ENCODE data around the gene GABBR1.

The GABBR1 gene

DNA sequence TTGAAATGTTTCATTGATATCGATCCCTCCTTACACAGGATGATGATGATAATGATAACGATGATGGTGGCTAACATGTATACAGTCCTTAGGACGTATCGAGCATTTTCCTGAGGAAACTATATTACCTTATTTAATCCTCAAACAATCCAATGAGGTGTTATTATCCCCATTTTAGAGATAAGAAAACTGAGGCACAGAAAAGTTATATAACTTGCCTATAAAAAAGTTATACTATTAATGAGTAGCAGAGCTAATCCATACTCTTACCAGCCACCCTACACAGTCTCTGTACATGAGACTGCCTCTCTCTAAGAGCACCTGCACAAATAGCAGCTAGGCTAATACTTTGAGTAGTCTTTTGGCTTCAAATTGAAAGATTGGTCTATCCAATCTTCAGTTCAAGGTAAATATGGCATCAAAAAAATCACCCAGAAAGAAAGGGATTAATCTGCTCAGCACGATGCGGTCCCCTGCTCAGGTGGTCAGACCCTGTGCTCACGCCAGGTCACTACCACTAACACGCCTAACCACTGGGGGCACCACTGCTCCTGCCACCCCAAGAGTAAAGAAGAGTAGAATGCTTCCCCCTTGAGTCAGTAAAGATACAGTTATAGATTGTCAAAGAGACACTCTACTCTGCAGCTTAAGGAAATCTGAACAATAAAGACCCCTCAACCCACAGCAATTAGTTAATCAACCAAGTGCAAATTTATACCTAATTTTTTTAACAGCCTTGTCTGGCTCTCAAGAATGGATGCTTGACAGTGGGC is 15.0 kb downstream of the GABBR1 start:
- no peak for DNase-seq

DNA sequence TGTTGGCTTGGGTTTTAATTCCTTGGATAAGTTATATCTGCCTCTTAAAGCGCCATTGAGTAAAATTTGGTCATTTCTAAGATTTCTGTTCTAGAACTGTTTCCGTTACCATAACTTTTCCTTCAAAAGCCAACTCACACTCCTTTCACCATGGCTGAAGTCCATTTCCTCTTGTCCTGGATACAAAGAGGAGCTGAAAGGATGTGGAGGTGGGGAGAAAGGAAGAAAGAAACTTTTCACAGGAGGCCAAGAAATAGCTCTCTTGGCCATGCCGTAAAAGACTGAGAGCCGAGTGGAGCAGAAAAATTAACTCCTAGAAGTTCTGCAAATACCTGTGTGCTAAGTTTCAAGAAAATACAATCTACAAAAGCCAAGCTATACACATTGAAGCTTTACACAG is 21.6 kb downstream of the GABBR1 start:
- no peak for DNase-seq

DNA sequence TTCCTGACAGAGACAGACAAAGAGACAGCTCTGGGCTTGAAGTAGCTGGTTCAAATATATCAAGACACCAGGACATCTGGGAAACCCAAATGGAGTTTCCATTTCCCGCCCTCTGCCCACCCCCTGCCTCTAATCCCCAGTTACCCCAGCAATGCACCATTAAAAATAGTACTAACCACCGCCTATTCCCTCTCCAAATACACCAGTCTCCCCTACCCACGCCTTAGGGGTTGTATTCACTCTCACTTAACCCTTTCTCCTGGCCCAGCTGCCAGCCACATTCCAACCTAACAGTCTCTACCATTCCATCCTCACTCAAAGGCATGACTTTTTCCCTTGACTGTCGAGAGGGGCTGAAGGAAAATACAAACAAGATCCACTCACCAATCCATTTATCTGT is 22.4 kb downstream of the GABBR1 start:
- no peak for DNase-seq

DNA sequence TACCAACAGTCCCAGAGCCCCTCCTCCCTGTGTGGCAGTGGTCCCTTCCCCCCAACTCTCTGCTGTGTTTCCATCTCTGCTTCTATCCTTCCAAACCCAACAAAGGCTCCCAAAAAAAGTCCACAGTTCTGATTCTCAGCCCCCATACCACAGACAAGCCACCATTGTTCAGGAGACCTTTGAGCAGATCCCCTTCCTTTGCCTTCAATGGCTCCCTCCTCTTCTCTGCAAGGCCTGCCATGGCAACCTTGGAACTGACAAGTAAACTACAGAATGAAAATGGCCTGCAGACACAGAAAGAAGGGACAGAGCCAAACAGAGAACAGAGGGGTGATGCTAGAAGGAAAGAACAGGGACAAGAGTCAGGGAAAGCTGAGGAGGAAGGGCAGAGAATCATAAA is 24.9 kb downstream of the GABBR1 start:
- DNase-seq = no peak

DNA sequence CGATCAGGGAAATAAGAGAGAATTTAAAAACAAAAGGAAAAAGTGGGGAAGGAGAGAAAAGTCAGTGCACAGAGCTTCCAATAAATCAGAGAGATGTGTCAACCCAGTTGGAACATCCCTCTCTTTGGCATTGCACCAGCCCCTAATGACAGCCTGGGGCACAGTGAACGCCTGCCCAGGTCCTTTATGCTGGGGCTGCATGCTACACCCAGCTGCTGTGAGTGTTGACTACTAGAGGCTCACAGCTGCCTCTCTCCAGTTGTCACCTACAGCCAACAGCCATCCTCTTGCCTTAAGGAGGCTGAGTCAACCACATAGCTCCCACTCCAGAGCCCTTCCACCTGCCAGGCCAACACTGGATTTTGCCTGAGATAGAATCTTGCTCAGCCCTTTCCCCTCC is 29.1 kb downstream of the GABBR1 start:
- no peak for DNase-seq

DNA sequence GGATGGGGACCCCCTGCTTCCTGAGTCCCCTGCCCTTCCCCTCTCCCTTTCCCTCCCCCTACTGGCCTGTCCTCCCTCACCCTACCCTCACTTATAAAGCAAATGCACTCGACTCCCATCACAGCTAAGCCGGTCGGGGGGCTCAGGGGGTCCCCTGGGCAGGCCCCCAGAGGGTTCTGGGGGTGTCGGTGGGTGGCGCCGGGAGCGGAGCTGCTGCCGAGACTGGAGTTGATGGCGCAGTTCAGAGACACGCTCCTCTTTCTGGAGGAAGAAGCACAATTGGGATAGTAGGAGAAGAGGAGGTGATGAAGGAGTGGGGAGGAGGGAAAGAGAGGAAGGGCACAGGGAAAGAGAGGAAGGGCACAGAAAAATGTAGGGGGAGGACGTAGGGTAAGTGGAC is 29.5 kb downstream of the GABBR1 start:
- DNase-seq = no peak

DNA sequence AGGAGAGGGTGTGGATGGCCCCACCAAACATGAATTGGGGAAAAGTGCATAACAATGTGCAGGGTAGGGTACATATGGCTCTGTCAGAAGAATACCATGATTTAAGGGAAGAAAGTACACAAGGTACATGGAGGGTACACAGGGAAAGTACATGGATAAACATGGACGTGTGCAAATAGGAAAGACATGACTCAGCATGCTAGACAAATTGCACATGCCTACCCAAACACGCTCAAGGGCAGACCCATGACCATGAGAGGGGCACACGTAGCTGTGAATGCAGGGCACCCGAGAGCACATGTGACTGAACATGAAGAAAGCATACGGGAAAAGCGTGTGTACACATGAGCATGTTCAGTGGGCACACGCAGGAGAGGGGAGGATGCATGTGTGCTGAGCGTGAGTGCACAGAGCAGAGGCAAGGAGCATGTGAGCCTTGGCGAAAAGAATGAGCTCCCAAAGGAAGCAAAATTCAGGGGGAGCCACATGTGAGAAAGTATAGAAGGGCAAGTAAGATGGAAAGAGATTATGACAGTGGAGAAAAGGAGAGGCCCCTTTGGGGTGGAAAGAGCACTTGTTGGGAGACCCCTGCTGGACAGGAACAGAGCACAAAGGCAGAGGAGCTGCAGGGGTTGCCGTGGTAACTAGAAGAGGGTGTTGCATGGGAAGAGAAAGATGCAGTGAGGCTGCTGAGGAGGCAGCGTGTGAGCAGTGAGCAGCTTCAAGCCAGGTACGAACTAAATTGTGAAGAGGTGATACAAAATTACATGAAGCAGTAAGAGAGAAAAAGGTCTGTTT is 30.2 kb downstream of the GABBR1 start:
- peak; percentile 38 for DNase-seq

DNA sequence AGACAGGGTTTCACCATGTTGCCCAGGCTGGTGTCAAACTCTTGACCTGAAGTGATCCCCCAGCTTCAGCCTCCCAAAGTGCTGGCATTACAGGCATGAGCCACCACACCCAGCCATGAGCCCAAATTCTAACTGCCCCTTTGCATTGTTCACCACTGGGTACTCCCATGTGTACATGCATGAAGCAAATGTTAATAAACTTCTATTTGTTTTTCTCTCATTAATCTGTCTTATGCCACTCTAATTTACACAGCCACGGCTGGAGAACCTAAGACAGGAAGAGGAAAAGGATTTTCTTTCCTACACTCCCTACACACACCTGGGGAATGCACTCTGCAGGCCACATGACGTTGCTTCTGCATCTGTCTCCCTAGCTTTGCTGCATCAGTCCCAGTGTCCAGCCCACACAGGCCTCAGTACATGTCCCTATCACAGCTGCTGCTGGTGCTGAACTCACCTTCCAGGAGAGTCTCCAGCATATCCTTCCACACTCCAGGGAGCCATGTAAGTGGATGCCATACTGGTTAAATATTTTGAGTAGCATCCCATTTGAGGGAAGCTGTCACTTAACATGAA is 34.7 kb downstream of the GABBR1 start:
- no peak for DNase-seq

DNA sequence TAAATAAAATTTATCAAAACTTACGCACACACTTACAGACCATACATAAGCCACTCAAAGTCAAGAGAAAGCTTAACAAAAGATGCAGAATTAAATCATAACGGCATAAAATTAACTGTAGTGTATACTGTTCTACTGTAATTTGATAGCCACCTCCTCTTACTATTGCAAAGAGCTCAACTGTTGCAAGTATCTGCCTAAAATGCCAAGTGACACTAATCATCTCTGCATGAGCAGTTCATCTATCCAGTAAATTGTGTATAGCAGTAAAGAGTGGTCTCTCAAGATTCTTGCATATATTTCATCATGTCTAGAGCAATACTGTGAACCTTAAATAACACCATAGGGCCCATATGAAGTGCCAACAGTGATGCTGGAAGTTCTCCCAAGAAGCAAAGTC is 35.8 kb downstream of the GABBR1 start:
- DNase-seq = no peak

DNA sequence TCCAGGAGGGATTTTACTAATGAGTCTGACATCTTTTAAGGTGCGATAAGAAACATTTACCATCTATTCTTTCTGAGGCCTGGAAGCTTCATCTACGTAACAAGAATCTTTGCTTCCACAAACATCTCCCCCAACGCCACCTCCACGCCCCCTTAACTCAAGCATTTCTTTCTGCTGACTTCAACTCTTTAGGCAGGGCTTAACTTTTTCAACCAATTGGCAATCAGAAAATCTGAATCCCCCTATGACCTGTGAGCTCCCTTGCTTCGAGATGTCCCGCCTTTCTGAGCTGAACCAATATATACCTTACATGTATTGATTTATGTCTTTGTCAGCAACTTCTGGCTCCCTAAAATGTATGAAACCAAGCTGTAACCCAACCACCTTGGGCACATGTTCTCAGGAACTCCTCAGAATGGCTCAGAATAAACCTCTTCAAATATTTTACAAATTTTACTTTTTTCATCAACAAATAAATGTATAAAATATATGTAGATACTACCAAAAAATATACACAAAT is 36.5 kb downstream of the GABBR1 start:
- DNase-seq = no peak

DNA sequence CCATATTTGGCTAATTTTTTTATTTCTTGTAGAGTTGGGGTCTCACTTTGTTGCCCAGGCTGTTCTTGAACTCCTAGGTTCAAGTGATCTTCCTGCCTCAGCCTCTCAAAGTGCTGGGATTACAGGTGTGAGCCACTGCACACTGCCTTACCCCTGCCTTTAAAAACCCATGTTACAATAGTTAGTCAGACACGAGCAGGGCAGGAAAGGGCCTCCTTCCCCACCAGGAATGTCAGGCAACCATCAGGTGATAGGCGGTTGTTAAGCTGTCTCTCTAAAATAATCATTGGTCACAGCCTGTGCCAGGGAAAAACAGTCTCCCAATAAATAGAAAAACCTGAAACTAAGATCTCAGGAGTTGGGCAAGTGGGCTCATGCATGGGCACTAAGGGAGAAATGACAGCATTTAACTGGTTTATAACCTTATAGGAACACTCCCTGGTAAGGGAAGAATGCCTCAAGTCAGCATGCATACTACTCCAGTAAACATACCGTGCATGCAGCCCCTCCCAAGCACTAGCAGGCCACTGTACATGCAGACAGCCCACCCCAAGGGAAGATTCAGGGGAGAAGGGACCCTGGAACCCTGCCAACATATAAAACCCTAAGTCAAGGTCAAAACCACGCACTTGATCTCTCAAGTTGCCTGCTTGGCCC is 39.7 kb downstream of the GABBR1 start:
- DNase-seq = no peak

DNA sequence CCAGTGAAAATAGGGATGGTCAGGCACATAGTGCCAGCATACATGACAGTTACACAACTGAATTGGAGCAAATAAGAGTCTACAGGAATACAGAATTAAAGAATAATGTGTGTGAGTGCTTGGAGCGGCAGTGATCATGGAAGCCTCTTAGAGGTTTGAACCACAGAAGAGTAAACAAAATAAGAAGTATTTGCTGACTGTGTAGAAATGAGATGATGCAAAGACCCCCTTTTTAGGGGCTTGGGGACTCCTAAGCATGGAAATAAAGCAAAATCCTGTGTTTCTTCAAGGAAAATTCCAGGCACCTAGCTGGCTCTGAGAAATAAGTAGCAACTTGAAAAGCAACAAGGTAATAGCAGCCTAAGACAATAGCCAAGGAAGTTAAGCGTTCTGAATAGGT is 41.3 kb downstream of the GABBR1 start:
- no peak for DNase-seq

DNA sequence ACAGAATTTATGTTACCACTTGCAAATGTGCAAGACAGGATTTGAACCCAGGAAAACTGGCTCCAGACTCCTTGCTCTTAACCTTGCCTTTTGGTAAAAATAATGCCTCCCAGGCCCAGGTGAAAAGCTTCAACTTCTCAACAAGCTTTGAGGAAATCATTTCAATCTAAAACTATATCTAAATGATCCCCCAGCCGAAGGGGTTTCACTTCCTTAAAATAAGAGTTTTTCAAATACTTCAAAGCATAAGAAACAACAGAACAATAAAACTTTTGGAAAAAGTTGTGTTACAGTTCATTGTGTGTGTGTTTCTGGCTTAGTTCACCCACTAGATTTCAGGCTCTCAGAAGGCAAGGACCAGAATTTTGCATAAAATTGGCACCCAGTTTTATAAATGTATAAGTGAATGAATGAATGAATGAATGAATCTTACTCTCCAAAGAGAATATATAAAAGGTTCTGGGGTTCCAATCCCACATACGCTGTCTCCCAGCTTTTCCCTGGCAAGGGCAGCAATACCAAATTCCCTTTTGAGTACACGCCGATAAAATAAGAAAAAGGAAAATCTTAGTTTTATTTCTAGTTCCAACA is 42.7 kb downstream of the GABBR1 start:
- no peak for DNase-seq

DNA sequence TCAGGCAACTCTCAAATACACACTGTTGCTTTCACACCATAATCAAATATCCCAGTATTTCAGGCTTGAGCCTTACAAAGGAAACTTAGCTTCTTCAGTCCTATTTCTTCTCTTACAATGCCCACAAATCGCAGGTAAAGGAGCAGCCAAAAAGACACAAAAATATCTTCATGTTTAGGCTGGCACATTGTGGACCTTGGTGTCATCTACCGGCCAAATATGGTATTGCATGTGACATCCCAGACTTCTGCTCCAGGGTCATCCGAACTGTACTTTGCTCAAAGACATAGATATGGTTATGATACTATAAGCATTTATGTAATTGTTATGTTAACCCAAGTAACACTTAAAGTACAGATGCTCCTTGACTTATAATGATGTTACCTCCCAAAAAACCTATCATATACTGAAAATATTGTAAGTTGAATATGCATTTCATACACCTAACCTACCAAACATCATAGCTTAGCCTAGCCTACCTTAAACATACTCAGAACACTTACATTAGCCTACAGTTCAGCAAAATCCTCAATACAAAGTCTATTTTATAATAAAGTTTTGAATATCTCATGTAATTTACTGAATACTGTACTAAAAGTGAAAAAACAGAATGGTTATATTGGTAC is 43.4 kb downstream of the GABBR1 start:
- peak; percentile 9 for DNase-seq

DNA sequence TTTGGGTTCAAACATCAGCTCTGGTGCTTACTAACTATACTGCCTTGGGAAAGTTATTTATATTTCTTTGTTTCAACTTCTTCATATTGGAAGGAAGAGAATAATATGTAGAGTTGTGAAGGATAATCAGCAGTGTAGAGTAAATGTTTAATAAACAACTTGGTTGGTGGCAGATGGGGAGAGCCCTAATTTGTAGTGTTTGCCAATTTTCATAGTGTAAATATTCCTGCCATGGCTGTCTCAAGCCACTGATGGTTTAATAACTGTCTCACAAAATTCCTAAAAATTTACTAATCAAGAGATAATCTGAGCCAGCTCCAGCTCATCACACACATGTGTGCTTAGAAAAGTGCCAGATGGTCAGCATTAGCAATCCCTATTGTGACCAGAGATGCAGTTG is 48.2 kb downstream of the GABBR1 start, which contains the start of gene OR2H2:
TSS of gene OR2H2 (plus strand) at position 301 of the 400 bp plus-strand sequence. CDS start 2,824 bp downstream, outside the sequence.
- DNase-seq = no peak

DNA sequence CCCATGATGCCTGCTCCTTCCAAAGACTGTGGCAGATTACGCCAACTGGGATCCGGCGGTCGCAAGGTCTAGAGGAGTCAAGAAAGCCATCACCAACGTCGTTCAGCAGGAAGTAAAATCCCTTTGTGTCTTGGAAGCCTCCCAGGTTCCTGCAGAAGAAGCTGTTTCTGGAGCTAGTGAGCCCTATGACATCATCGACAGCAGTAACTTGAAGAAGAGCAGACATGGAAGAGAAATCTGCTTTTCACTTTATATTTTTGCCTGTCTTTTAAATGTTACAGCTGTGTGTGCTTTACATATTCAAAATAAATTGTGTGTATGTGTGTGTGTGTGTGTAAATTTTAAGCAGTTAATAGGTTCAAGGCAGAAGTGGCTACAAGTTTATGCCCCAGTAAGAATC is 55.4 kb downstream of the GABBR1 start:
- no peak for DNase-seq

DNA sequence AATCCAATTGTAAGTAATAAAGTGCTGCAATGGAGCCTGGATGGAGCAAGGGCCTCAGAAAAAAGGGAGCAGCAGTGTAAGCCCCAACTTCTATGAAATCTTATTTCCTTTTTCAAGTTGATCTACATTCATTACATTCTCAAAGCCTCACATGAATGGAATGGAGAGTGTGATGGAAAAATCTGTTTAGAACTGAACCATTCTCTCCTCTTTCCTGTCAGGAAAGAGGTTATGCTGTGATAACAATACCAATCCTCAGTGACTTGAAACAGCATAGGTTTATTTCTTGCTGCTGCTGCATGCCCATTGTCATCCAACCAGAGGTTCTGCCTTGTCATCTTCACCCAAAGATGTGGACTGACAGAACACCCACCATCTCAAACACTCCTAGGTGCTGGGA is 56.9 kb downstream of the GABBR1 start:
- DNase-seq = no peak

DNA sequence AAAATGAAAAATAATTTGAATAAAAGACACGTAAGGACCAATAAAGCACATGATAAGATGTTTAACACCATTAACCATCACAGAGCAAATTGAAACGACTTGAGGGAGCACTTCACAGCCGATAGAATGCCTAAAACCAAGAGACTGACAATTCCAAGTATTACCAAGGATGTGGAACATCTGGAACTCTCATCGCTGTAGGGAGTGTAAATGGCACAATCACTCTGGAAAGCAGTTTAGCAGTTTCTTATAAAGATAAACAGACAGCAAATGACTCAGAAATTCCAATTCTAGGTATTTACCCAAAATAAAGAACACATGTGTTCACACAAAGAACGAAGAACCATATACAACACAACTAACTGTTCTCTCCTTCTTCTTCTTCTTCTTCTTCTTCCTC is 65.0 kb downstream of the GABBR1 start:
- no peak for DNase-seq

DNA sequence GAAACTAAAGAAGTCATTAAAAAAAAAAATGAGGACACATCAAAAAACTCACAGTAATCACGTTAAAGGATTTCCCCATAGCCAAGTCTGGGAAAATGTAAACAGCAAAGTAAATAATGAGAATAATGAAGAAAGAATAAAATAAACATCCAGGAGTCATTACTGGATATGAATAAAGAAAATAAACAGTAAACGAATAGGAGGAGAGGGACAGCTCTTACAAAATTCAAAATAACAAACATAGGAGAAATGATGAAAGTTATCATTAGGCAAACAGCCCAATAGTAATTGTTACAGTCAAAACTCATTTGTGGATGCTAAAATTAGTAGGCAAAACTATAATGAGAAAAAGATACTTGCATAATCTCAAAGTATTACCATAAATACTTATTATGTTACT is 65.4 kb downstream of the GABBR1 start:
- DNase-seq = no peak

DNA sequence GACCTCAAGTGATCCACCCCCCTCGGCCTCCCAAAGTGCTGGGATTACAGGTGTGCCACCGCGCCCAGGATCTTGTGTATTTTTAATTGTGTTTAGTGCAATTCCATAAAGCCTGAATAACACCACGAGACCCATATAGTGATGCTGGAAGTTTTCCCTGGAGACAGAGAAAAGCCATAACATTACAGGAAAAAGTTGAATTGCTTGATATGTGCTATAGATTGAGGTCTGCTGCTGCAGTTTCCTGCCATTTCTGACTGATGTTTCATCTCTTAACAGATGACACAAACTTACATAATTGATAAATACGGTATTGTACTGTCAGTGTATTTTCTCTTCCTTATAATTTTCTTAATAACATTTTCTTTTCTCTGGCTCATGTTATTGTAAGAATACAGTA is 66.1 kb downstream of the GABBR1 start:
- no peak for DNase-seq

DNA sequence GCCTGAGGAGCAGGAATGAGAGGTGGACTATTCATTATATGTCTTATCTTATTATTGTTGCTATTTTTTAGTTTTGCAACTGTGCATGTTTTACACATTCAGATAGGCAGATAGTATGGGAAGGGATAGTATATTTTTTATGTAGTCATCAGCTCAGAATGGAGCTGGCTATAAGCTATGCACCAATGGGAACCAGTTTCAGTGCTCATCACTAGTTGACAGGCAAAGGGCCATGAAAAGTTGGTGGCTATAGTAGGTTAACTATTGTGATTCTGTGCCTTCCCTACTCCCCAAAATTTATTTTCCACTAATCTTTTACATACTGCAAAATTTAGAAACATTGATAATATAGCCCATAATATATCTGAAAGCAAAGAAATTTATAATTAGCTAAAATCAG is 68.1 kb downstream of the GABBR1 start:
- DNase-seq = no peak

DNA sequence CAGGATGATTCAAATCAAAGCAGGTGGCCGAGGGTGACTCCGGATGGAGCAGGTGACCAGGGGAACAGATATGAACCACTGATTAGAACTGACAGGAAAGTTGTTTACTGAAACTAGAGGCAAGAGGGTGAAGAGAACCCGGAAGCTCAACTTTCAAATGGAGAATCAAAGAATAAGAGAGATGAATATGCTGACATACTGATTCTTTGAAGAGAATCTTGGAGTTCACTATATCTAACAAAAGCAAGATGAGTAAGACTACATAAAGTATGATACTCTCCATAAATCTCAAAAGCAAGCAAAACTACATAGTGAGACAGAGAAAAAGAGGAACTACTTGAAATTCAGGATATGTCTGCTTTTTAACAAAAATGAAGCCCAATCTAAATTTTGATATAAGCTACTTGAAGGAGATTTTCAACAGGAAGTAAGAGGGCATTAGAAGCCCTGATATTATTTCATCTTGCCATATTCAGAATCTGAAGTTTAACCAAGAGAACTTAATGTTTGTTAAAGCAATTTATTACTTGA is 69.5 kb downstream of the GABBR1 start:
- DNase-seq = no peak
